CD4-positive, alpha-beta T cell (primary cell): ENCODE results near the gene LGALS3BP. TPM values are rescaled to one million over a fixed set of nuclear protein-coding genes. Genes with fewer than 3 reads are reported as not detected.

Experiments used
- ATAC-seq: fragments of 200-7000 bp; cut with Tn5 transposase; one replicate; pipeline ENCODE4 v1.10.0; 2022; ENCODE audit warnings: mild to moderate bottlenecking; ENCODE audit not compliant: poor library complexity
- CTCF ChIA-PET: fragments of 350-600 bp; sonication (Branson Sonifier 250); formaldehyde crosslinking; loops from one replicate; lab custom pipeline; 2021; ENCODE audit warnings: antibody characterized with exemption, inconsistent platforms; lab: Charles Lee
- POLR2A ChIA-PET: fragments of 350-600 bp; sonication (Branson Sonifier 250); formaldehyde crosslinking; loops from one replicate; lab custom pipeline; 2021; ENCODE audit warnings: antibody characterized with exemption, inconsistent platforms; lab: Charles Lee
- DNase-seq, 14 experiments: peaks; one replicate each; pipeline ENCODE4 v3.0.0-alpha.2; 2013 to 2020; ENCODE audit warnings: mixed read lengths in 2 of 14
- H3K27ac ChIP-seq, 2 donors: one replicate each; pipeline versions ENCODE4 v1.5.1 to v1.7.0; 2013; ENCODE audit warnings: low read length in 2 of 2, low read depth in 1 of 2, mild to moderate bottlenecking in 1 of 2
- H3K27me3 ChIP-seq, 2 experiments: 1 replicate in 1 of 2; 2 replicates in 1 of 2; pipeline versions ENCODE4 v1.6.1 to v1.7.0; 2013; ENCODE audit warnings: low read length in 2 of 2, control low read depth in 1 of 2, mild to moderate bottlenecking in 1 of 2, moderate library complexity in 1 of 2; ENCODE audit not compliant: insufficient read depth in 2 of 2, control insufficient read depth in 1 of 2
- H3K36me3 ChIP-seq: one replicate; pipeline ENCODE4 v1.6.1; 2013; ENCODE audit warnings: low read length, control low read depth; ENCODE audit not compliant: insufficient read depth
- H3K4me1 ChIP-seq: one replicate; pipeline ENCODE4 v1.6.1; 2013; ENCODE audit warnings: low read length, control low read depth; ENCODE audit not compliant: insufficient read depth
- H3K4me3 ChIP-seq: one replicate; pipeline ENCODE4 v1.5.1; 2013; ENCODE audit warnings: mild to moderate bottlenecking, low read length, moderate library complexity
- H3K9me3 ChIP-seq, 2 experiments: 1 replicate in 1 of 2; 2 replicates in 1 of 2; pipeline versions ENCODE4 v1.6.1 to v1.7.0; 2013; ENCODE audit warnings: low read length in 2 of 2, mild to moderate bottlenecking in 2 of 2, control low read depth in 1 of 2, moderate library complexity in 1 of 2; ENCODE audit not compliant: control insufficient read depth in 1 of 2, insufficient read depth in 1 of 2
- H3K27ac Mint-ChIP-seq: one replicate; pipeline ENCODE4 v1.8.0; 2020; ENCODE audit warnings: mixed read lengths
- H3K27me3 Mint-ChIP-seq: one replicate; pipeline ENCODE4 v1.8.0; 2021; ENCODE audit warnings: mixed read lengths
- H3K36me3 Mint-ChIP-seq: one replicate; pipeline ENCODE4 v1.8.0; 2021; ENCODE audit warnings: low read depth, mixed read lengths
- H3K4me1 Mint-ChIP-seq: one replicate; pipeline ENCODE4 v1.8.0; 2021; ENCODE audit warnings: low read depth, mixed read lengths
- H3K4me3 Mint-ChIP-seq: one replicate; pipeline ENCODE4 v1.8.0; 2020; ENCODE audit warnings: mild to moderate bottlenecking, mixed read lengths
- H3K9me3 Mint-ChIP-seq: one replicate; pipeline ENCODE4 v1.8.0; 2020; ENCODE audit warnings: mixed read lengths
- CTCF ChIP-seq: fragments of 200-600 bp; IDR thresholded peaks from one replicate; pipeline ENCODE4 v1.8.0; 2022; ENCODE audit warnings: antibody characterized with exemption, mild to moderate bottlenecking
- intact Hi-C, 2 experiments: fragments of 100-400 bp; cut with DNase I in 1 of 2; cut with micrococcal nuclease in 1 of 2; formaldehyde crosslinking; loops; one replicate each; pipeline versions ENCODE4 v1.15.1 to v1.9.0; 2023 to 2025; cut with DNase I, micrococcal nuclease
- total RNA-seq, 174 experiments: library from RNA in 2 of 174; stranded (reverse) in 2 of 174; gene quantifications; one replicate each; pipeline ENCODE4 v1.2.3 and lab custom pipeline; 2021 to 2026

LGALS3BP gene
- total RNA-seq, 2 experiments from 2014 or later: 38.8 to 41.0 TPM

GRCh38 chr17:78933025-78933958 is 46.4 kb downstream of the LGALS3BP start:
- peak; percentile 91 for ATAC-seq
- Histone ChIP-seq H3K27ac (no peak overlapping the region), H3K27me3 (no peaks in the 10 kb centered on the region), H3K9me3 (no peaks in the 10 kb centered on the region), H3K36me3 (no peaks in the 10 kb centered on the region), H3K4me3 (no peak overlapping the region), H3K4me1 (peaks cover 17% of the 10 kb centered on the region)
- CTCF ChIA-PET: no interaction called here
- peak overlapping the region; percentile 72 for H3K27ac Mint-ChIP-seq
- no peaks in the 10 kb centered on the region for H3K36me3 Mint-ChIP-seq
- no peaks in the 10 kb centered on the region for H3K9me3 Mint-ChIP-seq
- intact Hi-C loops: no loop called here
- peaks cover 3% of the 10 kb centered on the region for H3K4me1 Mint-ChIP-seq
- H3K27me3 Mint-ChIP-seq: no peaks in the 10 kb centered on the region
- H3K4me3 Mint-ChIP-seq: no peak overlapping the region
- POLR2A ChIA-PET: no interaction called here
- TF ChIP-seq CTCF: no peak
- DNase-seq: peak in 11 of 14 experiments; percentile 19 to 69 (median 38)

- H3K4me1 Mint-ChIP-seq: peaks cover 3% of the 10 kb centered on the region
- ATAC-seq (no peak), DNase-seq (no peak)
- H3K27me3 Mint-ChIP-seq: no peaks in the 10 kb centered on the region
- TF ChIP-seq CTCF: no peak
- Histone ChIP-seq H3K27me3 (peaks cover 0 to 3% of the 10 kb centered on the region in 2 experiments), H3K4me1 (peaks cover 23% of the 10 kb centered on the region), H3K4me3 (no peak overlapping the region), H3K27ac (no peak overlapping the region), H3K9me3 (peaks cover 0 to 8% of the 10 kb centered on the region in 2 experiments), H3K36me3 (no peaks in the 10 kb centered on the region)
- H3K36me3 Mint-ChIP-seq: no peaks in the 10 kb centered on the region
- CTCF ChIA-PET: no interaction called here
- no peaks in the 10 kb centered on the region for H3K9me3 Mint-ChIP-seq
- H3K4me3 Mint-ChIP-seq: no peak overlapping the region
- H3K27ac Mint-ChIP-seq: no peak overlapping the region
- intact Hi-C loops: no loop called here
- POLR2A ChIA-PET: no interaction called here
Observed at GRCh38 chr17:78929908-78930775, 49.6 kb downstream of the LGALS3BP start.
